Neural progenitor cell (in vitro differentiated cells): Measurements from ENCODE around the gene CRYZL1. TPM values are rescaled to one million over a fixed set of nuclear protein-coding genes. Genes with fewer than 3 reads are reported as not detected.

Source experiments
- DNase-seq: peaks from one replicate; pipeline ENCODE4 v3.0.0-alpha.2; 2016; ENCODE audit warnings: low spot score
- H2AFZ ChIP-seq: fragments of 200-600 bp; sonication (generic); replicated peaks from 2 replicates; pipeline ENCODE4 v1.6.1; 2016; ENCODE audit warnings: antibody characterized with exemption
- H3F3A ChIP-seq: fragments of 200-600 bp; sonication (generic); 2 replicates; pipeline ENCODE4 v1.6.1; 2016; ENCODE audit warnings: antibody characterized with exemption, low read depth
- H3K27ac ChIP-seq: fragments of 200-600 bp; sonication (generic); 2 replicates; pipeline ENCODE4 v1.5.1; 2016; ENCODE audit warnings: mild to moderate bottlenecking
- H3K27me3 ChIP-seq: fragments of 200-600 bp; sonication (generic); 2 replicates; pipeline ENCODE4 v1.6.1; 2016; ENCODE audit warnings: mild to moderate bottlenecking, moderate library complexity
- H3K36me3 ChIP-seq: fragments of 200-600 bp; sonication (generic); 2 replicates; pipeline ENCODE4 v1.5.1; 2016
- H3K4me1 ChIP-seq: fragments of 200-600 bp; sonication (generic); 2 replicates; pipeline ENCODE4 v1.6.1; 2016; ENCODE audit warnings: mixed run types
- H3K4me2 ChIP-seq: fragments of 200-600 bp; sonication (generic); 2 replicates; pipeline ENCODE4 v1.6.1; 2016
- H3K4me3 ChIP-seq: fragments of 200-600 bp; sonication (generic); 2 replicates; pipeline ENCODE4 v1.5.1; 2016
- H3K79me2 ChIP-seq: fragments of 200-600 bp; sonication (generic); 2 replicates; pipeline ENCODE4 v1.6.1; 2016; ENCODE audit warnings: low read depth
- H3K9ac ChIP-seq: fragments of 200-600 bp; sonication (generic); 2 replicates; pipeline ENCODE4 v1.6.1; 2016
- H3K9me3 ChIP-seq: fragments of 200-600 bp; sonication (generic); 2 replicates; pipeline ENCODE4 v1.5.1; 2016; ENCODE audit warnings: low read depth
- H4K20me1 ChIP-seq: fragments of 200-600 bp; sonication (generic); 2 replicates; pipeline ENCODE4 v1.6.1; 2016; ENCODE audit warnings: low read depth
- H3K27ac Mint-ChIP-seq: 3 replicates; pipeline ENCODE4 v1.8.0; 2021; ENCODE audit warnings: mixed read lengths
- H3K27me3 Mint-ChIP-seq: 2 replicates; pipeline ENCODE4 v1.8.0; 2022; ENCODE audit warnings: low read depth, mild to moderate bottlenecking, inconsistent platforms, moderate library complexity, mixed read lengths; ENCODE audit not compliant: insufficient read depth
- H3K36me3 Mint-ChIP-seq: 3 replicates; pipeline ENCODE4 v1.8.0; 2021; ENCODE audit warnings: mixed read lengths
- H3K4me1 Mint-ChIP-seq: 3 replicates; pipeline ENCODE4 v1.8.0; 2021; ENCODE audit warnings: mixed read lengths
- H3K4me3 Mint-ChIP-seq: 3 replicates; pipeline ENCODE4 v1.8.0; 2021; ENCODE audit warnings: mild to moderate bottlenecking, moderate library complexity, mixed read lengths
- H3K9me3 Mint-ChIP-seq: 3 replicates; pipeline ENCODE4 v1.8.0; 2020; ENCODE audit warnings: mixed read lengths
- EZH2 ChIP-seq: fragments of 200-600 bp; sonication (generic); IDR thresholded peaks from 2 replicates; pipeline ENCODE4 v1.6.1; 2017; ENCODE audit warnings: antibody characterized with exemption, mild to moderate bottlenecking, moderate library complexity
- EZH2phosphoT487 ChIP-seq: fragments of 200-600 bp; sonication (generic); IDR thresholded peaks from 2 replicates; pipeline ENCODE4 v1.6.1; 2017; ENCODE audit warnings: antibody characterized with exemption
- total RNA-seq: library from RNA; depleted of rRNA; stranded (reverse); fragments of >200 nt; gene quantifications from 2 replicates; pipeline ENCODE4 v1.2.3, GENCODE V29; 2015; ENCODE audit warnings: low replicate concordance
- TF ChIP-seq, protein P1 (sequence below): fragments of 200-600 bp; sonication (generic); IDR thresholded peaks from 2 replicates; pipeline ENCODE4 v1.5.1; 2017; ENCODE audit warnings: antibody characterized with exemption, mild to moderate bottlenecking

Gene CRYZL1
- total RNA-seq, 1 donor from 2014 or later: 80.0 TPM

DNA sequence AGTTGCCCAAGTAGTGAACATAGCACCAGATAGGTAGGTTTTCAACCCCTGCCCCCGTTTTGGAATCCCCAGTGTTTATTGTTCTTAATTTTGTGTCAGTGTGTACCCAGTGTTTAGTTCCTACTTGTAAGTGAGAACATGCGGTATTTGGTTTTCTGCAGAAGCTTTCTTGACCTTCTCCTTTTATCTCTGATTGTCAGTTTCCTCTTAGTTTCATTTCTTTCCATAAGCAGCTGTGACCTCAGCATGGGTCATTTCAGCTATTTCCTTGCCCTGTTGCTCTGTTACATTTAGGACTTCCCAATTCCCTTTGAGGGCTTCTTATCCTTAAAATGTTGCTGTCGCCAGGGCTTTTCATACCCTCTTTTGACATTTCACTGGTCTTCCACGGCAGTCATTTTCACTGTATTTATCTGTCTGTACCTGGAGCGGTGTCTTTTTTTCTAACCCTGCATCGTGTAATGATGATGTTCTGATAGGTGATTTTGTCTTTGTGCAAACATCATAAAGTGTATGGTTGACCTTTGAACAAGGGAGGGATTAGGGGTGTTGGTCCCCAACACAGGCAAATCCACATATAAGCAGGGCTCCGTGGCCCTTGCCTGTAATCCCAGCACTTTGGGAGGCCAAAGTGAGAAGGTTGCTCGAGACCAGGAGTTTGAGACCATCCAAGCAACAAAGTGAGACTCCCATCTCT, 15.7 kb upstream of the CRYZL1 start:
- Histone ChIP-seq H3K27ac (no peak overlapping the region), H3K27me3 (no peaks in the 10 kb centered on the region), H3K4me2 (no peak overlapping the region), H3K9me3 (no peaks in the 10 kb centered on the region), H3F3A (no peaks in the 10 kb centered on the region), H3K36me3 (no peaks in the 10 kb centered on the region), H3K4me3 (no peak overlapping the region), H3K9ac (no peak overlapping the region), H3K79me2 (peaks cover 100% of the 10 kb centered on the region), H4K20me1 (peaks cover 67% of the 10 kb centered on the region), H3K4me1 (peaks cover 5% of the 10 kb centered on the region), H2AFZ (no peak overlapping the region)
- H3K4me3 Mint-ChIP-seq: no peak overlapping the region
- H3K9me3 Mint-ChIP-seq: peaks cover 63% of the 10 kb centered on the region
- peaks cover 74% of the 10 kb centered on the region for H3K36me3 Mint-ChIP-seq
- H3K27ac Mint-ChIP-seq: no peak overlapping the region
- peaks cover 20% of the 10 kb centered on the region for H3K4me1 Mint-ChIP-seq
- no peak for DNase-seq
- peaks cover 4% of the 10 kb centered on the region for H3K27me3 Mint-ChIP-seq
- TF ChIP-seq EZH2phosphoT487: no peak
- TF ChIP-seq, protein P1, sequence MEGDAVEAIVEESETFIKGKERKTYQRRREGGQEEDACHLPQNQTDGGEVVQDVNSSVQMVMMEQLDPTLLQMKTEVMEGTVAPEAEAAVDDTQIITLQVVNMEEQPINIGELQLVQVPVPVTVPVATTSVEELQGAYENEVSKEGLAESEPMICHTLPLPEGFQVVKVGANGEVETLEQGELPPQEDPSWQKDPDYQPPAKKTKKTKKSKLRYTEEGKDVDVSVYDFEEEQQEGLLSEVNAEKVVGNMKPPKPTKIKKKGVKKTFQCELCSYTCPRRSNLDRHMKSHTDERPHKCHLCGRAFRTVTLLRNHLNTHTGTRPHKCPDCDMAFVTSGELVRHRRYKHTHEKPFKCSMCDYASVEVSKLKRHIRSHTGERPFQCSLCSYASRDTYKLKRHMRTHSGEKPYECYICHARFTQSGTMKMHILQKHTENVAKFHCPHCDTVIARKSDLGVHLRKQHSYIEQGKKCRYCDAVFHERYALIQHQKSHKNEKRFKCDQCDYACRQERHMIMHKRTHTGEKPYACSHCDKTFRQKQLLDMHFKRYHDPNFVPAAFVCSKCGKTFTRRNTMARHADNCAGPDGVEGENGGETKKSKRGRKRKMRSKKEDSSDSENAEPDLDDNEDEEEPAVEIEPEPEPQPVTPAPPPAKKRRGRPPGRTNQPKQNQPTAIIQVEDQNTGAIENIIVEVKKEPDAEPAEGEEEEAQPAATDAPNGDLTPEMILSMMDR: no peak
- TF ChIP-seq EZH2: no peak

DNA sequence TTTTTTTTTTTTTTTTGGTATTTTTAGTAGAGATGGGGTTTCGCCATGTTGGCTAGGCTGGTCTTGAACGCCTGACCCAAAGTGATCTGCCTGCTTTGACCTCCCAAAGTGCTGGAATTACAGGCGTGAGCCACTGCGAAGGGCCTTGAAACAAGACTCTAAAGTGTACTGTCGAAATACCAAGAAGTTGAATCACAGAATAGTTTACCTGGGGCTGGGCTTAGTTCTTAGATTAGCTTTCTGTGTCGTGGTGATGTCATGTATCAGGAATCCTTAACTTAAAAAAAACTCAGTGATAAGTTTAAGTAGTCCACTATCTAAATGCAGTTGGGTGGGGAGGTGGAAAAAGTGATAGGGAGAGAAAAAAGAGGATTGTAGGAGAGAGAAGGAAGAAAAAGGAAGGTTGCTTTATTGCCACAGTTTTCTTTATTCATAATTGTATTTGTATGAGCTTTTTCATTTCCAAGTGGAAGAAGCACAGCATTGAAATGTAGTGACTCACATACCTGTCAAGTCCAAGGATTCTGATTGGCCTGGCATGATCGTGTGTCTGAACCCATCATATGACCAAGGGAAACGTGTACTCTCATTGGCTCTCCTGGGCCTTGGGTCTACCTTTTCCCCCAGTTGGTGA, 14.2 kb upstream of the CRYZL1 start:
- H3K27me3 Mint-ChIP-seq: peaks cover 2% of the 10 kb centered on the region
- no peak overlapping the region for H3K27ac ChIP-seq

DNA sequence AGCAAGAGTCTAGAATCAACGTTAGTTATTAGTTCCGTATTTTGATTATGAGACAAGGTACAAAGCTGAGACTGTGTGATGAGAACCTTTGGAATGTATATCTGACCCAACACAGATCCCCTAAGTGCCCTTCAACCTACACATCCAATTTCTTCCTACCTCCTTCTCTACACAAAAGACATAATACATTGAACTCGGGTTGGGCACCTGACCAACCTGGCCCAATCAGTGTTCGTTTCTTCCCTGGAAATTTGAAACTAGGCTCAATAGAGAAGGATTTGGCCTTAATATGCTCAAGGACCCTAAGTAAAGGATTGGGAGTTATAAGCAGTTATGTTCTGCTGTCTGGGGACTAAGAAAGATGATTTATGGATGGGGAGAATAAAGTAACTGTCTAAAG, 12.9 kb upstream of the CRYZL1 start:
- H3K4me2 ChIP-seq: no peak overlapping the region

More for the DNA sequence above, 14.2 kb upstream of the CRYZL1 start:
- H3K79me2 ChIP-seq: peaks cover 100% of the 10 kb centered on the region
- no peak overlapping the region for H3K27ac Mint-ChIP-seq
- H3K36me3 ChIP-seq: no peaks in the 10 kb centered on the region
- no peak overlapping the region for H3K9ac ChIP-seq
- no peak overlapping the region for H3K4me3 ChIP-seq
- H4K20me1 ChIP-seq: peaks cover 80% of the 10 kb centered on the region
- no peaks in the 10 kb centered on the region for H3K9me3 ChIP-seq
- peaks cover 65% of the 10 kb centered on the region for H3K36me3 Mint-ChIP-seq
- no peak overlapping the region for H2AFZ ChIP-seq
- H3F3A ChIP-seq: peaks cover 5% of the 10 kb centered on the region
- no peak for DNase-seq
- peaks cover 18% of the 10 kb centered on the region for H3K4me1 ChIP-seq
- H3K4me2 ChIP-seq: no peak overlapping the region
- peaks cover 52% of the 10 kb centered on the region for H3K9me3 Mint-ChIP-seq
- no peaks in the 10 kb centered on the region for H3K27me3 ChIP-seq
- H3K4me1 Mint-ChIP-seq: peaks cover 30% of the 10 kb centered on the region
- TF ChIP-seq EZH2 (no peak), EZH2phosphoT487 (no peak)
- TF ChIP-seq, protein P1: no peak
- H3K4me3 Mint-ChIP-seq: no peak overlapping the region

More for the DNA sequence above, 12.9 kb upstream of the CRYZL1 start:
- H3K79me2 ChIP-seq: peaks cover 100% of the 10 kb centered on the region
- TF ChIP-seq EZH2phosphoT487 (no peak), EZH2 (no peak)
- TF ChIP-seq, protein P1: no peak
- no peaks in the 10 kb centered on the region for H3K9me3 ChIP-seq
- no peak overlapping the region for H3K4me3 Mint-ChIP-seq
- H3F3A ChIP-seq: peaks cover 5% of the 10 kb centered on the region
- H2AFZ ChIP-seq: no peak overlapping the region
- H3K36me3 ChIP-seq: no peaks in the 10 kb centered on the region
- peaks cover 37% of the 10 kb centered on the region for H3K4me1 Mint-ChIP-seq
- H4K20me1 ChIP-seq: peaks cover 93% of the 10 kb centered on the region
- H3K9me3 Mint-ChIP-seq: peaks cover 48% of the 10 kb centered on the region
- peaks cover 19% of the 10 kb centered on the region for H3K4me1 ChIP-seq
- no peak overlapping the region for H3K27ac Mint-ChIP-seq
- H3K27ac ChIP-seq: no peak overlapping the region
- H3K9ac ChIP-seq: no peak overlapping the region
- H3K36me3 Mint-ChIP-seq: peaks cover 62% of the 10 kb centered on the region
- DNase-seq: no peak
- H3K4me3 ChIP-seq: no peak overlapping the region
- no peaks in the 10 kb centered on the region for H3K27me3 ChIP-seq
- no peaks in the 10 kb centered on the region for H3K27me3 Mint-ChIP-seq
